Suppressor macrophage treated with lipopolysaccharide for 1 hour (primary cell): ENCODE data around the gene LINGO4.

Source experiments
- DNase-seq, 3 donors: peaks; one replicate each; pipeline ENCODE4 v3.0.0-alpha.2; 2020 to 2022

LINGO4 gene, protein sequence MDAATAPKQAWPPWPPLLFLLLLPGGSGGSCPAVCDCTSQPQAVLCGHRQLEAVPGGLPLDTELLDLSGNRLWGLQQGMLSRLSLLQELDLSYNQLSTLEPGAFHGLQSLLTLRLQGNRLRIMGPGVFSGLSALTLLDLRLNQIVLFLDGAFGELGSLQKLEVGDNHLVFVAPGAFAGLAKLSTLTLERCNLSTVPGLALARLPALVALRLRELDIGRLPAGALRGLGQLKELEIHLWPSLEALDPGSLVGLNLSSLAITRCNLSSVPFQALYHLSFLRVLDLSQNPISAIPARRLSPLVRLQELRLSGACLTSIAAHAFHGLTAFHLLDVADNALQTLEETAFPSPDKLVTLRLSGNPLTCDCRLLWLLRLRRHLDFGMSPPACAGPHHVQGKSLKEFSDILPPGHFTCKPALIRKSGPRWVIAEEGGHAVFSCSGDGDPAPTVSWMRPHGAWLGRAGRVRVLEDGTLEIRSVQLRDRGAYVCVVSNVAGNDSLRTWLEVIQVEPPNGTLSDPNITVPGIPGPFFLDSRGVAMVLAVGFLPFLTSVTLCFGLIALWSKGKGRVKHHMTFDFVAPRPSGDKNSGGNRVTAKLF

GRCh38 chr1:151805066-151805820 lies at the start of gene LINGO4:
Gene LINGO4 (minus strand): TSS chr1:151805419. CDS start chr1:151802704, 2,715 bp downstream.
- no peak for DNase-seq

DNA sequence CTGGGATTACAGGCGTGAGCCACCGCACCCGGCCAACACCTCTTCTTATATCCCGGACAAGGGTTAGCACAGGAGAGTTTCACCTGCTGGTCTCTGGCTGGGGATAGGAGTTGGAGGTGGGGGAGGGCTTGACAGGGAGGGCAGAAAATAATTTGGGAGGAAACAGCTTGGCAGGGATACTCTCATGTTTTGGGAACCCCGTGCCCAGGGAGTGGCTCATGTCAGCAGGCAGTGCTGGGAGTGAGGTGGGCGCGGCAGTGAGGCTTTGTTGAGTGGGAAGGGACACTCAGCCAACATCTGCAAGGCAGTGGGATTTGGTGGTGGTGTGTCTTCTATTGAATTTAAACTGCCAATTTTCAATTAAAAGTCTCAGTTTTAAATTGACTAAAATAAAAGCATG lies 49.4 kb upstream of the LINGO4 start:
- DNase-seq: no peak

- DNase-seq: no peak
Observed at GRCh38 chr1:151853411-151853943, 48.3 kb upstream of the LINGO4 start, which contains the start of gene THEM5. Gene THEM5 (minus strand): TSS chr1:151853712. CDS start chr1:151853565, 147 bp downstream.

DNA sequence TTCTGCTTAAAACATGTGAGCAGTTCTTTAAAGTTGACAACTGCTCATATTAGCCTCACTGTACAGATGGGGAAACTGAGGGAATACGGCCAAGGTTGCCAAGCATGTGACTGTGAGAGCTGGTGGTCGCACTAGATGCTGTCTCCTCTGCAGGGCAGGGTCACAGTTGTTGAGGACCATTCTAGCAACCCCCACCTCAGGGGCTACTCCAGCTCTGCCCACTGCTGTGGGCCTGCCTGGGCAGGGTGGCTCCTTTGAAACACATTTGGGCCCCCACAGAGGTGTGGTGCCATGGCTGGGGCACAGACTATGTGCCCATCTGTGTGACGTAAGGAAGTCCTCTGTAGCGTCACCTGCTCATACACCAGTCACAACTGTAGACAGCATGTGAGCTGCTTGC lies 47.5 kb upstream of the LINGO4 start:
- DNase-seq: no peak

GRCh38 chr1:151851886-151852285 lies 46.7 kb upstream of the LINGO4 start:
- no peak for DNase-seq

DNA sequence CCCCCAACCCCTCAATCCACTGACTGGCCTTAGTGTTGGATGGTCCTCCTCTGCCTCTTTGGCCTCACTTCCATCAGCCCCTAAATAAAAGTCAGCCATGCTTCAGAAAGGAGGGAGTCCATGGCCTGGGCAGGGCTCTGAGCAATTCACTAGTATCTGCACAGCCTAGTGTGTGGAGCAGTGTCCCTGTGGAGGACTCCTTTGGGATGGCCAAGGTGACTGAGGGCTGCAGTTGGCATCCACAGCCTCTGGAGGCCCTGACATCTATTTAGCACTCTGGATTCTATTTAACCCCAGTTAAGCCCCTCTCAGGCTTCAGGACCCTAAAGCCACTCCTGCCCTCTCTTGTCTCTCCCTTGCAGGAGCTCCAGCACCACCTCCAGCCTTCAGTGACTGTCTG lies 44.7 kb upstream of the LINGO4 start:
- no peak for DNase-seq

DNA sequence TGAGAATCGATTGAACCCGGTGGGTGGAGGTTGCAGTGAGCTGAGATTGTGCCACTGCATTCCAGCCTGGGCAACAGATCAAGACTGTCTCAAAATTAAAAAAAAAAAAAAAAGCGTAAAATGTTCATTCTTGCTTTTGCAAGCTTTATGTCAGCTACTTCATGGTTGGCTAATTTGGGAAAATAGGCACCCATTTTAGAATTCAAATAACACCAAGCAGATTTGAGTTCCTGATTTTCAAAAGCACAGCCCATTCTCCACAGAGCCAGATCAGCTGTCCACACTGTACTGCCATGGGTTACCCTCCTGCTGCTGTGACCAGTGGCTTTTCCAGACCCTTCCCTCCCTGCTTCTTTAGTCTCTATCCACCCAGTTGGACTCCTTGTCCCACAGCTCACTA lies 43.9 kb upstream of the LINGO4 start:
- DNase-seq: peak in 2 of 3 donors; percentile 57 to 58

DNA sequence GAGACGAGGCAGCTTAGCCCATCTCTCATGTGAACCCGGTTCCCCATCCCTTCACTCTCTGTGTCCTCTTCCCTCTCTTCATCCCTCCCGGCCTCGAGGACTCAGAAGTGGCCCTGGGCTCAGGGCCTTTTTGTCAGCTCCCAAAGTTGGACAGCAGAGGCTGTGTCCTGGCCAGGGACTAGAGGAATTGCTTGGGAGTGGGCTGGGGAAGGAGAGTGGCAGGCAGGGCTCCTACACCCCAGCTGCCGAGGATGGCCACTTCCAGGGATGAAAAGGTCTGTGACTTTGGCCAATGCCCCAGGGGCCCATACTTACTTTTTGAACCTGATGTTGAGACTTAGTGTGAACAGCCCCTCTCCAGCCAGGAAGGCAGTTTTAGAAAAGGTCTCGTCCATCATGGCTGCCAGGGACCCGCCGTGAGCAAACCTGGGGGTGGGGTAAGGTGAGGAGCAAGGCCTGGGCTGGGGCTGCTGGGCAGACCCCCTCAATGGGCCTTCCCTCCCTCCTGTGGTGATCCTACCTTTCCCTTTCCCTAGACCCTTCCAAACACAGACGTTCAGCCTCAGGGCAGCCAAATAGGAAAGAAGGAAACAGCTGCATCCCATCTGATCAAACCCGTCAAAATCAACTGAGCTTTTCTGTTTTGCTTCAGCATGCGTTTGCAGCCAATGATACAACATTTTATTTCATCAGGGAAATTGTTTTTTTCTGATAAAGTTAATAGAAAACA lies 42.8 kb upstream of the LINGO4 start:
- no peak for DNase-seq

DNA sequence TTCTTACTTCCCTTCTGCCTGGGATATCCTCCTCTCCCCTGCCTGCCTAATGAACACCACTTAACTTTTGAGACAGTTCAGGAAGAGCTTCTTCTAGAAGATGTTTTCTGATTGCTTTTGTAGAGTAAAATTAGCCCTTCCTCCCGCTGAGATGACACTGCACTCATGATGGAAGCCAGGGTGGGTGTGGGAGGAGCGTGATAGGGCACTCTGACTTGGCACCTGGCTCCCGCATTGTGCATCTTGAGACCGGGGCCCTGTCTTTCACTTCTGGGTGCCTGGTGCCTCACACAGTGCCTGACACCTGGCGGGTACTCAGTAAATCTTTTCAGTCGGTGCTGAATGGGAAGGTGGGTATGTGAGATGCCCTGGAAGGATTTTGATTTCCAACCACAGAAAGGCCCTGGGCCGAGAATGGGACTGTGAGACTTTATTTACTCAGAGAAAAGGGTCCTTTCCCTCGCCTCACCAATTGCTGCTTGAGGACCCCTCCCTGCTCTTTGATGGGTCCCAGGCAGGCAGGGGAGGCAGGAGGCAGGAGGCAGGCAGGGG lies 41.5 kb upstream of the LINGO4 start:
- DNase-seq: no peak

GRCh38 chr1:151846062-151846568 lies 40.9 kb upstream of the LINGO4 start:
- DNase-seq: peak; percentile 68 to 77 (median 69)

GRCh38 chr1:151843398-151843797 lies 38.2 kb upstream of the LINGO4 start:
- no peak for DNase-seq

DNA sequence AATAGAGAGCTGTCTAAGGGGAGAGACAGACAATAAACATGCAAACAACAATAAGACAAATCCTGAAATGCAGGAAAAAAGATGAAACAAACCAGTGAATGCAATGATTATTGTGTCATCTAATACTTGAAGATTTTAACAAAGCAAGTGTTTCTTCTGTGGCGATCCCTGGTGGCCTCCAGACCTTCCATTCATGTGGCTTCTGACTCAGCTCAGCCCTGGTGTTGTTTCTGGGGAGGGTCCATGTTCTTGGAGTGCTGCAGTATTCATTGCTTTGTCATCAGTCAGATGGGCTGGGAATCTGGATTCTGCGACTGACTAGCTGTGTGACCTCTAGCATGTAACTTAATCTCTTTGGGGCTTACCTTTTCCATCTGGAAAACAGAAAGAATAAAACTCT lies 35.9 kb upstream of the LINGO4 start:
- no peak for DNase-seq

GRCh38 chr1:151840421-151840820 lies 35.2 kb upstream of the LINGO4 start:
- DNase-seq: no peak

- DNase-seq: peak in 2 of 3 donors; percentile 55 to 66
Observed at GRCh38 chr1:151839457-151840403, 34.5 kb upstream of the LINGO4 start, which contains the start of gene C2CD4D. Gene C2CD4D (minus strand): TSS chr1:151839820. CDS start chr1:151838989, 831 bp downstream.

DNA sequence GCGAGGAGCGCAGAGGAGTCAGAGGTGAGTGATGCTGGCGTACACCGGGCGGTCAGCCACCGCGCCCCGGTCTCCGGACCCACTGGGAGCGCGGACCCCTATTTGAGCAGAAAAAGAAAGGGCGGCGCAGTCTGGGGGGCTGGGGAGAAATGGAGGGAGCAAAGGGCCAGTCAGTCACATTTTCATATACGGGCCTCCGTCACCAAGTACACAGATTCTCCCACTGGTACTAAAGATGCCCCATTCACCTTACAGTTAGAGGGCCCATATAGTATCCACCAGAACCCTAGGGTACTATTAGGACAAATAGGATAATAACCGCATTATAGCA lies 33.8 kb upstream of the LINGO4 start:
- no peak for DNase-seq

DNA sequence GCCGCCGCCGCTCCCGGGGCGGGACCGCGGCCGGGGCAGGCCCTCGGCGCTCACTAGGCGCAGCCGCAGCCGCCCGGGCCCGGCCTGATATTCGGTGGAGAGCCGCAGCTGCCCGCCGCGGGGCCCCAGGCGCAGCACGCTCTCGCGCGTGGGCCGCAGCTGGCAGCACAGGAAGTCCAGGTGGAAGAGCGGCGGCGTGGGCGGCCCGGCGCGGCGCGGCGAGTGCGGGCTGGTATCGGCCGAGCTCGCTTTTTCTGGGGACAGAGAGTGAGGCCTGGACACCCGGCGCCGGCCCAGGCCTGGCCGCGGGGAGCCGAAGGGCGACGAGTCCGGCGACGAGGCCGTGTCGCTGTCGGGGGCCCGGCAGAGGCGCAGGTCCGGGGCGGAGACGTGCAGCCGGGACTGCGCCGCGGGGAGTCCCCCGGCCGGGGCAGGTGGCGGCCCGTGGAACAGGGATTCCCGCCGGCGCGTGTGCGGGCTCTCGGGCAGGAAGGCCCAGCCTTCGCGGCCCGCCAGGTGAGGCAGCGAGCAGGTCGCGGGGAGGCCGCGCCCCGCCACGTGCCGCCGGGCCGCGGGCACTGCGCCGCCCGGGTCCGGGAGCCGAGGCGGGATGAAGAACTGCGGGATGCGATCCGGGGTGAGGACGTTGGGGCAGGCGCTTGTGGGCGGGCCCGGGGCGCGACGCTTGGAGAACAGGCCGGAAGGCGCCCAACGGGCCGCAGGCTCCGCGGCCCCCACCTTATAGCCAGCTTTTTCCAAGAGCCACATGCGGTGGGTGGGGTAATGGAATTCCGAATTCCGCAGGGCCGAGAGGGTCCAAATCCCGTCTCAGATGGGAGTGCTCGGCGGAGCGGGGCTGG lies 33.2 kb upstream of the LINGO4 start:
- peak in 2 of 3 donors; percentile 46 to 74 for DNase-seq

DNA sequence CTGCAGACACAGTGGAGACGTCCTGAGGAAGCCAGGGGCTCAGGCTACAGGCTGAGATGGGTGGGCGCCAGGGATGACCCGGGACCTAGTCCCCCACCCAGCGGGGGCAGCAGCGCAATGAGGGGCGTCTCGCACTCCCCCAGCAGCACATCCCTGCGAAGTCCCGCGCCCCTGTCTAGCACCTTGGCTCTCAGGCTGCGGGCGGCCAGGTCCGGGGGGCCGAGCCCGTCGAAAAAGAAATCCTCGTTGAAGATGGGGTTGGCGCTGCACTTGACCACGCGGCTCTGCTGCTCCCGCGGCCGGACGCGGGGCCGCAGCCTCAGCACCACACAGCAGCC lies 32.6 kb upstream of the LINGO4 start:
- no peak for DNase-seq

- DNase-seq: no peak
Observed at GRCh38 chr1:151837197-151837596, 32.0 kb upstream of the LINGO4 start.

- DNase-seq: no peak
Observed at GRCh38 chr1:151835596-151835995, 30.4 kb upstream of the LINGO4 start.

DNA sequence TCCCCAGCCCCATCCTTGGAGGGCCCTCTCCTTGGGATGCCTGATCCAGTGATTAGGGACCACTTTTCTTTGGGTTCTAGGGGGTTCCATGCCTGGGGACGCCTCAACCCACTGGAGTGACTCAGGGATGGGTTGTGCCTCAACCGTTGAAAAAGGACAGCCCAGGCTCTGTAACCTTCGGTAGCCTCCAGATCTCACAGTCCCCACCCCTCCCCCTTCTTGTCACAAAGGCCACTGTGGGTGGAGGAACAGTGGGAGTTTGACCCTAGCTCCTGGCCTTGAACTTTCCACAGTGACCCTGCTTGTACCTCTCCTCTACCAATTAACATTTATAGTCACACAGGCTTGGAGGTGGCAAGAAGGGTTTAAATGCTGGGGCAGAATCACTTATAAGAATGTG lies 29.0 kb upstream of the LINGO4 start:
- peak in 2 of 3 donors; percentile 39 to 41 for DNase-seq
